Measurements from ENCODE around the gene FN3KRP.
A peak's percentile ranks its signal among the peaks of the same experiment; 100 is the strongest.
"Not testable (repeated sequence)": the region's sequence is repeated elsewhere in the genome, so short reads cannot be mapped to it uniquely, and the experiment has no call there.

The FN3KRP gene

GRCh38 chr17:82743344-82744219, 27.1 kb downstream of the FN3KRP start:
- DNase-seq (ENCODE audit: low spot score) = no peak

GRCh38 chr17:82744736-82745135, 28.2 kb downstream of the FN3KRP start:
- DNase-seq (ENCODE audit: low spot score) = not testable (repeated sequence)

DNA sequence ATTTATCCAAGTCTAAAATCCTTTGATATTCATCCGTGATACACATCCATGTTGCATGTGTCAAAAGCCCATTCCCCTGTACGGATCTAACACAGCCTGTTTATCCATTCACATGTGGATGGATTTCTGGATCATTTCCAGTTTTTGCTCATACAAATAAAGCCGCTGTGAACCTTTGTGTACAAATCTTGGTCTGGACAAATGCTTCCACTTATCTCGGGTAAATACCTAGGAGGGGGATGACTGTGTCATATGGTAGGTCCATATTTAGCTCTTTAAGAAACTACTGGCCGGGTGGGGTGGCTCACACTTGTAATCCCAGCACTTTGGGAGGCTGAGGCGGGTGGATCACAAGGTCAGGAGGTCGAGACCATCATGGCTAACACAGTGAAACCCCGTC, 29.0 kb downstream of the FN3KRP start:
- DNase-seq (ENCODE audit: low spot score) = no peak

DNA sequence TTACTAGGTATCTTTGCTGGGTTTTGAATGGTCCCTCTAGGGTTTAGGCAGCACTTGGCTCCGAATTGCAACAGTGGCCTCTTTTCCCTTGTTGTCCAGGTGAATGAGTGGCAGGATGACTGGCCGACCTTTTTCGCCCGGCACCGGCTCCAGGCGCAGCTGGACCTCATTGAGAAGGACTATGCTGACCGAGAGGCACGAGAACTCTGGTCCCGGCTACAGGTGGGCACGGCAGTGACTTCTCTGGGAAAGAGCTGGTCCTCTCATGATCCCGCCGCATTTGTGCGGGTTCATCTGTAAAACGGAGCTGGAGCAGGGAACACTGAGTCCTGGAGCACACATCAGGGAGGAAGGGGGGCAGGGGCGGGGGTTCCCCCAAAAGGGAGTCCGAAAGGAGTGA, 32.2 kb downstream of the FN3KRP start:
- DNase-seq (ENCODE audit: low spot score) = no peak

DNA sequence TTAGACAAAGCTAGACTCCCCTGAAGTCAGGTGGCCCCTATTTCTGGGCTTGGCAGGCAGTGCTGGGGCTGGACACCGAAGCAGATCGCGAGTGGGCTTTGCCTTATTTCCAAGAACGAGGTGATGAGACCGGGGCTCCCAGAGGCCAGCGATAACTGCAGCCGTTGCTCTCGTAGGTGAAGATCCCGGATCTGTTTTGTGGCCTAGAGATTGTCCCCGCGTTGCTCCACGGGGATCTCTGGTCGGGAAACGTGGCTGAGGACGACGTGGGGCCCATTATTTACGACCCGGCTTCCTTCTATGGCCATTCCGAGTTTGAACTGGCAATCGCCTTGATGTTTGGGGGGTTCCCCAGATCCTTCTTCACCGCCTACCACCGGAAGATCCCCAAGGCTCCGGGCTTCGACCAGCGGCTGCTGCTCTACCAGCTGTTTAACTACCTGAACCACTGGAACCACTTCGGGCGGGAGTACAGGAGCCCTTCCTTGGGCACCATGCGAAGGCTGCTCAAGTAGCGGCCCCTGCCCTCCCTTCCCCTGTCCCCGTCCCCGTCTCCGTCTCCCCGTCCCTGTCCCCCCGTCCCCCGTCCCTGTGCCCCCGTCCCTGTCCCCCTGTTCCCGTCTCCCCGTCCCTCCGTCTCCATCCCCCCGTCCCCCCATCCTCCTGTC, 33.9 kb downstream of the FN3KRP start:
- no peak for DNase-seq (ENCODE audit: low spot score)

GRCh38 chr17:82751171-82751570, 34.7 kb downstream of the FN3KRP start:
- no peak for DNase-seq (ENCODE audit: low spot score)

DNA sequence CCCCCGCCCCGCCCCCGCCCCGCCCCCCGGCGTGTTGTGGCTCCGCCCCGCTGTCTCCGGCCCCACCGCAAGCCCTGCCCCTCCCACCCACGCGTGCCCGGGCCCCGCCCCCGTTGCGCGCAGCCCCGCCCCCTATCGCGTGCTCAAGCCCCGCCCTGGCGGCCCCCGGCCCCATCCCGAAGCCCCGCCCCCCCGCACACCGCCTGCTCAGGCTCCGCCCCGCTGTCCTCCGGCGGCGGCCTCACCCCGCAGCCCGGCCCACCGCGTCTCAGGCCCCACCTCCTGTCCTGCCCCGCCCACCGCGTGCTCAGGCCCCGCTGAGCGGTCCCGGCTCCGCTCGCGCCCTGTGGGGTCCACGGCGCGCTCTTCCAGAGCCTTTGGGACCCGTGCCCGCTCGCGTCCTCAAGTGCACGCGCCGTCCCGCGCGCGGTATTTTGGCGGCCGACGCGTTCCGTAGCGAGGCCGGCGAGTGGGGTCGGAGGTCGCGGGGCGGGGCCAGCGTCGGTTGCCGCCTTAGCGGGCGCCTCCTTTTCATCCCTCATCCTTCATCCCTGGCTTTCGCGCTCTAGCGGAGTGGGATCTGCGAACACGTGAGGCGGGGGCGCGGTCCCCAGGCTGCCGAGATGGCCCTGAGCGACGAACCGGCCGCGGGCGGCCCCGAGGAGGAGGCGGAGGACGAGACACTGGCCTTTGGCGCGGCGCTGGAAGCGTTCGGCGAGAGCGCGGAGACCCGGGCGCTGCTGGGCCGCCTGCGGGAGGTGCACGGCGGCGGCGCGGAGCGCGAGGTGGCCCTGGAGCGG, 35.3 kb downstream of the FN3KRP start, which contains the start of gene TBCD:
TSS of gene TBCD (plus strand) at position 495 of the 800 bp plus-strand sequence. CDS start at position 624, 129 bp downstream.
- DNase-seq (ENCODE audit: low spot score) = peak; percentile 91

- peak; percentile 68 for DNase-seq (ENCODE audit: low spot score)
Observed at GRCh38 chr17:82752371-82753200, 36.1 kb downstream of the FN3KRP start.

- DNase-seq (ENCODE audit: low spot score) = no peak
Observed at GRCh38 chr17:82753201-82753464, 36.6 kb downstream of the FN3KRP start.

DNA sequence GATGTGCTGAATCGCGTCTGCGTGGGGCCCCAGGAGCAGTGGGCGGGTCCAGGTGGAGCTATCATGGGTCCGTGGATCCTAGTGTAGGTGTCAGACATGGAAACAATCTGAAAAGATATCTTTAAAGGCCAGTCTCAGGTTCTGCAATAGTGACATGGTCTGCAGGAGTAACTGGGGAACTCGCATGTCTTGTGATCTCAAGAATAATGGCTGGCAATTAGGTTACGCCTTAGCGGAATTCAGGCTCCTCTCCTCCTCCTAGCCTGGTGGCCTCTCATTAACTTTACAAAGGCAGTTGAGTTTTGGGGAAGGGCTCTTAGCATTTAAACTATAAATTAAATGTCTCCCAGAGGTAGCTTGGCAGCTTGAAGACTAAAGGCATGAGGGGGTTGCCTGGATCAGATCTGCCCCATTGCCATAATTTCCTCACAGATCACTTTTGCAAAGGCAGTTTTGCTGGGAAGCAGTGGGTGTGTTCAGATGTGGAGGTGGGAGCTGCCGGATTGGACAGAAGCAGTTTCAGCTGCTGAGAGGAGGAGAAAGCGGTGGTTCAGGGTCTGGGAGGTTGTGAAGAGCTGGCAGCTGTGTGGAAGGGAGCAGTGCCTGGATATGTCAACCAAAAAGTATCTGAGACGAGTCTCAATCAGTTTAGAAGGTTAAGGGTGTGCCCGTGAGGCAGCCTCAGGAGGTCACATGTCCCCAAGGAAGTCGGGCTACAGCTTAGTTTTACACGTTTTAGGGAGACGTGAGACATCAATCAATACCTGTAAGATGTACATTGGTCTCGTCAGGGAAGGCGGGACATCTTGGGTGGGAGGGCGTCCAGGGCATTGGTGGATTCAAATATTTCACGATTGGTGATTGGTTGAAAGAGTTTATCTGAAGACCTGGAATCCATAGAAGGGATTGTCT, 38.0 kb downstream of the FN3KRP start:
- no peak for DNase-seq (ENCODE audit: low spot score)

GRCh38 chr17:82756166-82756565, 39.7 kb downstream of the FN3KRP start:
- DNase-seq (ENCODE audit: low spot score) = no peak

- DNase-seq (ENCODE audit: low spot score) = no peak
Observed at GRCh38 chr17:82765371-82765770, 48.9 kb downstream of the FN3KRP start.

DNA sequence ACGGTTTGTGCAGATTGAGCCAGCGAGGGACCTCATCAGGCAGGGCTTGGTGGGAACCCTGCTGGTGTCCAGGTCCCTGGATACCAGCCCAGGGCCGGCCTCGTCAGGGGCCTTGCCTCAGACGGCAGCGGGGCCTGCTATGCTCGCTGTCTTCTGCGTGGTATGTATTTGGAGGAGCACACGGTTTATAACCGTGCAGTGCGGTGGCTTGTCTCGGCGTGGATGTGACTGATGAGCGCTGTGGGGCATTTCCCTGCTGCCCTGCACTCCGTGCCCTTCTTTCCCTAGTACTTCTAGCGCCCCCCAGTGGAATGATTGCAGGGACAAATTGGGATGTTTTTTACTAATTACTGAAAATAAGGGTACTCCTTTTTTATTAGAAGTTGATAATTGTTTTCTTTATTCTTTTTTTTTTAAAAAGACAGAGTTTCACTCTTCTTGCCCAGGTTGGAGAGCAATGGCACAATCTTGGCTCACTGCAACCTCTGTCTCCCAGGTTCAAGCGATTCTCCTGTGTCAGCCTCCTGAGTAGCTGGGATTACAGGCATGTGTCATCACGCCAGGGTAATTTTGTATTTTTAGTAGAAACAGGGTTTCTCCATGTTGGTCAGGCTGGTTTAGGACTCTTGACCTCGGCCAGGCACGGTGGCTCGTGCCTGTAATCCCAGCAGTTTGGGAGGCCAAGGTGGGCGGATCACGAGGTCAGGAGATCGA, 50.7 kb downstream of the FN3KRP start:
- DNase-seq (ENCODE audit: low spot score) = peak; percentile 54

GRCh38 chr17:82769041-82769440, 52.5 kb downstream of the FN3KRP start:
- DNase-seq (ENCODE audit: low spot score) = no peak

DNA sequence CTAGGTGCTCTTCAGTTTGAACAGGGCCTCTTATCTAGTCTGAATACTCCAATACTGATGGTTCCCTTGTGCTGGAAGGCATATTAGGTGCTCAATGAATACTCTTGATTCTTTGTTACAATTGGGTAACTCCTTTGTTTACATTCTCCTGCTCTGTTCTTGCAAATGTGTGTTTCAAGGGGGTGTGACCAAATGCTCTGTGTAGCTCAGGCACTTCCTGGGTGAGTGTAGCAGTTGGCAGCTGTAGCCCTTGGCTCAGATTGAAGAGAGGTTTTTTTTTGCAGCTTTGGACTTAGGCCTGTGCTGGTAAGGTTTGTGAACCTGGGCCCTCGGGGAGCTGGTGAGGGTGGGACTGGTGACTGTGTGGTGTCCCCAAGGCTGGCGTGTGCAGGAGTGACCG, 55.5 kb downstream of the FN3KRP start:
- DNase-seq (ENCODE audit: low spot score) = peak; percentile 72

- DNase-seq (ENCODE audit: low spot score) = not testable (repeated sequence)
Observed at GRCh38 chr17:82774456-82774855, 58.0 kb downstream of the FN3KRP start.

DNA sequence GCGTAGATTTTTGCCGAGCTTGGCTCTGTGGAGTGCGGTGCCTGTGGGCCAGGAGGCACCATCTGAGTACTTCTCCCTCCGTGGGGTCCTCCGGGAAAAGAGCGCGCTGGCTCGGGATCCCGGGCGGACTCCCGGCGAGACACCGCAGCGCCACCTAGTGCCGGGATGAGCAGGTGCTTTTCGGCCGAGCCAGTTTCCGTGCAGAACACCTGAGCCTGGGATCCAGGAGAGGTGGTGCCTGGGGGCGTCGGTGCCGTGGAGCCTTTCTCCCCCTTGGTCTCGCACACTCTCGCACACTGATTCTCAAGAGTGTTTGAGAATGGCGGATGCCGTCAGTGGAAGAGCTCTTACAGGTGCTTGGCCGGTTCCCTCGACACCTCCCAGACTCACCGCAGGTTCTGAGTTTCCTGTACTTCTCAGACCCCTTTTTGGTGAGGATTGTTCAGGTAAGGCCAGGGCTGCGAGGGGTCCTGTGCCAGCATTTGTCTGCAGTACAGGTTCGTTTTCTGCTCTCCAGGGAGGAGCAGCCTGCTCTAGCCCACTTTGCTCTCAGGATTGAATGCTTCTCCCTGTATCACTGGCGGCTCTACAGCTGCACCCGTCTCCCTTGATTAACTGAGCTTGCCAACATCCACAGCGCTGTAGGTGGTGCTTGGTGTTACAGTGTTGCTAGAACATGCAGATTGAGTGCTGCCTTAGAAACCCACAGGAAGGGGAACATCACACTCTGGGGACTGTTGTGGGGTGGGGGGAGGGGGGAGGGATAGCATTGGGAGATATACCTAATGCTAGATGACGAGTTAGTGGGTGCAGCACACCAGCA, 58.7 kb downstream of the FN3KRP start:
- DNase-seq (ENCODE audit: low spot score) = peak; percentile 93

- no peak for DNase-seq (ENCODE audit: low spot score)
Observed at GRCh38 chr17:82776454-82776853, 59.9 kb downstream of the FN3KRP start.
